Measurements from ENCODE around the gene ACTR3C.

ACTR3C gene

DNA sequence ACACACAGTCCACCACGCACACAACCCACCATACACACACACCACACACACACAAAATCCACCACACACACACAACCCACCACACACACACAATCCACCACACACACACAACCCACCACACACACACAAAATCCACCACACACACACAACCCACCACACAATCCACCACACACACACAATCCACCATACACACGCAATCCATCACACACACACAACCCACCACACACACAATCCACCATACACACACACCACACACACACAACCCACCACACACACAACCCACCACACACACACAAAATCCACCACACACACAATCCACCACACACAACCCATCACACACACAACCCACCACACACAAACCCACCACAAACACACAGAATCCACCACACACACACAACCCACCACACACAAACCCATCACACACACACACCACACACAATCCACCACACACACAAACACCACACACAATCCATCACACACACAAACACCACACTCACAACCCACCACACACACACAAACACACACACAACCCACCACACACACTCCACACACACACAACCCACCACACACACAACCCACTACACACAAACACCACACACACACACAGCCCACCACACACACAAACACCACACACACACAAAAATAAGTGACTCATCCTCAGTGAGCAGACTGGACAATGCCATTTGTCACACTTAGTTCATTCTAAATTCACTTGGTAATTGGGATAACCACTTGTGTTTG lies 36.4 kb upstream of the ACTR3C start:
- no peak for DNase-seq (ENCODE audit: low read depth in 2 of 2, low spot score in 1 of 2)

DNA sequence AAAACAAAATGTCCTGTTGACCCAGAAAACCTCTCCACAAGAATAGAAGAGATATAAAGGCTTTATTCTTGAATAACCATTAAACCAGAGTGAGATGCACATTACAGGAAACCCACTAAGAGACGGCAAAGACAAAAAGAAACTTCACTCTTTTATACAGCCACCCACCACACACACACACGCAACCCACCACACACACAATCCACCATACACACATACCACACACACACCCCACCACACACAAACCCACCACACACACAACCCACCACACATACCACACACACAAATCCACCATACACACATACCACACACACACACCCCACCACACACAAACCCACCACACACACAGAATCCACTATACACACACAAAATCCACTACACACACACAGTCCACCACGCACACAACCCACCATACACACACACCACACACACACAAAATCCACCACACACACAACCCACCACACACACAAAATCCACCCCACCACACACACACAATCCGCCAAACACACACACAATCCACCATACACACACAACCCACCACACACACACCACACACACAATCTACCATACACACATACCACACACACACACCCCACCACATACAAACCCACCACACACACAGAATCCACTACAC lies 35.8 kb upstream of the ACTR3C start:
- DNase-seq (ENCODE audit: low read depth in 2 of 2, low spot score in 1 of 2) = no peak

DNA sequence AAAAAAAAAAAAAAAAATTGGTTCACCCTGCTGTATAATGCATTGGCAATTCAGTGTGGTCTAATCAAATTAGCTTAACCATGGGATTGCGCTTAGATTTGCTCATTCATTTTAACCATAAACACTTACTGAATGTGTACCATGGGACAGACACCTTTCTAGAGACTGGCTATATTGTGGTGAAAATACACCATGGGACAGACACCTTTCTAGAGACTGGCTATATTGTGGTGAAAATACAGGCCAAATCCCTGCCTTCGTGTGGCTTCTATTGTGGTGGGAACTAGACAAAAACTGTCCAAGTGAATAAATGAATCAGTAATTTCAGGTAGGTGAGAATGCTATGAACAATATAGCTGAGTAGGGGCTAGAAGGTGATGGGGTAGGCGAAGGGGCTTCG lies 35.1 kb upstream of the ACTR3C start:
- no peak for DNase-seq (ENCODE audit: low read depth in 2 of 2, low spot score in 1 of 2)

DNA sequence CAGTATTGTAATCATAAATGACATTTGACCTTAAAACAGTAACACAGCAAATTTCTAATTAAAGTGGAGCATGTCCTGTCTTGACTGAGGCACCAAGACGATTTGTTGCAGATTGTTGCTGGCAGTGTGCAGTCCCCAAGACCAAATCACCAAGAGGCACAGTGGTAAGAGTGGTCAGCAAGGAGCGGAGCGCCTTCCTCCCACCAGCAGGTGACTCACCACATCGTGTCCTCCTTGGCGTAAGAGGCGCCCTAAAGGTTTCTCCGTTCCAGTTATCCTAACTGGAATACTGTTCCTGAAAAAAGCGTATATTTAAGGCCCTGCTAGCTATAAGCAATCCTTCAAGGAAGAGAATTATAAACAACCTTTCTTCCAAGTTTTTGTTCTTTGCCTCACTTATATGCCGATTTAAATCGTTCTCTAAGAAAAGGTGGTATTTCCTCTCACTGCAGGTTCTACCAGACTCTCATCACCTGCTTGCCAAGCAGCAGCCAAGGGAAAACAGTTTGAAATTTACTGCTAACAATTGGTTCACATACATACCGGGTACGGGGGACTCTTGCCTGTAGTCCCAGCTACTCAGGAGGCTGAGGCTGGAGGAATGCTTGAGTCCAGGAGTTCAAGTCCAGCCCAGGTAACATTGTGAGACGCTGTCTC lies 34.6 kb upstream of the ACTR3C start:
- no peak for DNase-seq (ENCODE audit: low read depth in 2 of 2, low spot score in 1 of 2)

DNA sequence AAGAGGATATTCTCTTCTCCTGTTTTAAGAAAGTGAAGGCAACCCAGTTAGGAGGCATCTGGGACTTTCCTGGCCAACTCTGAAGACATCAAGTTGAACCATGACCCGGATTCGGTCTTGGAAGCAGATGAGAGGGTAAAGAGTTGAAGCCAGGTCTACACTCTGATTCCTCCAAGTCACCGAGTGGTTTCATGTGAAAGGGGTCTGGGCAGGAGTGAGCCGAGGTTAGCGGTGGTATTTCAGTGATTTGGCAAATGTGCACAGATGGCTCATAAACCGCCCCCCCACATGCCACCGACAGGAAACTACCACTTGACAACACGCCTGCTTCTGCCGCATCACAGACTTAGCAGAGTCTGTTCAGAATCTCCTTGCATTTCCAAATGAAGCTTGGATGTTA lies 33.9 kb upstream of the ACTR3C start:
- DNase-seq (ENCODE audit: low read depth in 2 of 2, low spot score in 1 of 2) = peak in 1 of 2 donors; percentile 41

DNA sequence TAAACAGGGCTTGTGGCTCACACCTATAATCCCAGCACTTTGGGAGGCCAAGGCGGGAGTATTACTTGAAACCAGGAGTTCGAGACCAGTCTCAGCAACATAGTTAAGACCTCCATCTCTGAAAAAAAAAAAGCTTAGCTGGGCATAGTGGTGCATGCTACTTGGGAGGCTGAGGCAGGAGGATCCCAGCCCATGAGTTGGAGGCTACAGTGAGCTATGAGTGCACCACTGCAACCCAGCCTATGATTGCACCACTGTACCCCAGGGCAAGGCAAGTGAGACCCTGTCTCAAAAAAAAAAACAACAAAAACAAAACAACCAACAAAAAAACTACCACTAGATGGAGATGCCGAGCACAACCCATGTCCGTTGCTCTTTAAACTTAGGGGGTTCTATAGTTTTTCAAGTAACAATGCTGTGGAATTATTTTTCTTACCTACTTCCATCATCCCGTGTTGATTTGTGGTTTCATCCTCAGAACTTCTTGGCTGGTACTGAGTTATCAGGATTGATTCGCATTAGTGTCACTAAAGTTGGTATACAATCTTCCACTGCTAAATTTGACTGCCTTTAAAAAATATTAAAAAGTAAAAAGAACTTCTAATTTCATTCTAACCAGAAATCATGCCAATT lies 33.0 kb upstream of the ACTR3C start:
- DNase-seq (ENCODE audit: low read depth in 2 of 2, low spot score in 1 of 2) = no peak

DNA sequence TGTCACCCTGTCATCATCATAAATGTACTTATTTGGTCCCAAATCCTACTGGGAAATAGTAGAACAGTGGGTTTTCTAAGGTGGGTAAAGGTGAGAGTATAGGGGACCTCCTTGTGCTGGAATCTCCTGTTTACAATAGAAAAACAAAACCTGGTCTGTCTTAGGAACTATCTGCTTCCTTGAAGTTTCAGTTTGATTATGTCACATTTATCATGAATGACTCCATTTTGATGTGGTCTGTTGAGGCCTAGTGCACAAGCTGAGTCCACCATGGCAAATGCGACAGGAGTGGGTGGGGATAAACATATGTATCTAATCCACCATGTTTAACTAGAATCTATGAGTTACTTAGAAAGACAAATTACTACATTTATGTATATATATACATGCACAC lies 32.3 kb upstream of the ACTR3C start:
- no peak for DNase-seq (ENCODE audit: low read depth in 2 of 2, low spot score in 1 of 2)

DNA sequence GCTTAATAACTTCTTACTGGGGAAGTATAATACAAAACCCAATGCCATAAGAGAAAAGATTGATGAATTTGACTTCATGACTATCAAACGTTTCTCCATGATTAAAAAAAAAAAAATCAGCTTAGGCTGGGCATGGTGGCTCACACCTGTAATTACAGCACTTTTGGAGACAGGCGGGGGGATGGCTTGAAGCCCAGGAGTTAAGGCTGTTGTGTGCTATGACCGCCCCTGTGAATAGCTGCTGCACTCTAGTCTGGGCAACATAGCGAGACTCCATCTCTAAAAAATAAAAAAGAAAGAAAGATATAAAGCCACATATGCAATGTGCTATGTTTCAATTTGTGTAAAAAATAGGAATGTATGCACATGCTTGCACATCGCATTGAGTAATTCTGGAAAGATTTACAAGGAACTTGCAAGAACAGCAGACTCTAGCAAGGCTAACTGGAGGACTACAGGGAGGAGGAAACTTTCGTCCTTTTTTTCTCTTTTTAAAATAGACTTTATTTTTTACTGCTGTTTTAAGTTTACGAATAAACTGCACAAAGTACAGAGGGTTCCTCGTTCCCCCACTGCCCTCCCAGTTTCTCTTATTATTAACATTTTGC lies 28.3 kb upstream of the ACTR3C start:
- DNase-seq (ENCODE audit: low read depth in 2 of 2, low spot score in 1 of 2) = no peak

DNA sequence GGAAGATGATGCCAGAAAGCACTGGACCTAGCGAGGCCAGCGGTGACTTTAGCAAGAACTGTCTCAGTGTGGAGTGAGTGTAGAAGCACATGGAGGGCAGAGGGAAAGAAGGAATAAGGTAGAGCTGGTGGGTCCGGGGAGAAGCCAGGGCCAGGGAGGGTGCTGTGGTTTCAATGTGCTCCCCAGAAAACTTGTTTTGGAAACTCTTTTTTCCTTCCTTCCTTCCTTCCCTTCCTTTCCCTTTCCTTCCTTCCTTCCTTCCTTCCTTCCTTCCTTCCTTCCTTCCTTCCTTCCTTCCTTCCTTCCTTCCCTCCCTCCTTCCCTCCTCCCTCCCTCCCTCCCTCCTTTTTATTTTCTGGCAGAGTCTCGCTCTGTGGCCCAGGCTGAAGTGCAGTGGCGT lies 23.6 kb upstream of the ACTR3C start:
- DNase-seq (ENCODE audit: low read depth in 2 of 2, low spot score in 1 of 2) = no peak

DNA sequence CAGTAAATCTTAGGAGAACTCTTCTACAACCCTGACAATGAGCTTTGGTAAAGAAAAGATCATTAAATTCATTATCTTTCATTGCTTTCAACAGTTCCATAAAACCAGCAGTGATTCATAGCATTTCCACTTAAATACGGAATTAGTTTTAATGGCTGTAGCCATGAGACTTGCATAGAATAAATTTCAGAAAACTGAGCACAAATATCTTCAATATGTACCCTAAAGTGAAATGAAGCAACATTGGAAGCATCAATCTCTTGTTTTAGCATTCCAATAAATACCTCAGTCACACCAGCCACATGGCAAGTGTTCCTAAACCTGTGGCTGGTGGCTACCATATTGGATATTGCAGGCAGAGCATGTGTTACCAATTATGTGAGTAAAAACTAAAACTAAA lies 21.7 kb upstream of the ACTR3C start:
- DNase-seq (ENCODE audit: low read depth in 2 of 2, low spot score in 1 of 2) = no peak

DNA sequence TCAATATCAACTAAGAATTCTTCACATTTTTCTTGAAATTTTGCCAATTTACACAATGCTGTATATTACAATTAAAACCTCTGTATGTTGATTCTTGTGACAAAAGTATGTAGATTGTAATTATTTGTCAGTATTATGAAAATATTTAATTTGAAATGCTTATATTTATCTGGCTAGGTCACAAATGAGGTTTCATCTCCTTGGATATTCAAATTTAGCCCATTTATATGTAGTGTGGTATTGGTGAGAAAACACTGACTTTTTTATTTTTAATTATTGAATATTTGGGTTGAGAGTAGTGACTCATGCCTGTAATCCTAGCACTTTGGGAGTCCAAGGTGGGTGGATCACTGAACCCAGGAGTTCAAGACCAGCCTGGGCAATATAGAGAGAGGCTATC lies 21.0 kb upstream of the ACTR3C start:
- no peak for DNase-seq (ENCODE audit: low read depth in 2 of 2, low spot score in 1 of 2)

DNA sequence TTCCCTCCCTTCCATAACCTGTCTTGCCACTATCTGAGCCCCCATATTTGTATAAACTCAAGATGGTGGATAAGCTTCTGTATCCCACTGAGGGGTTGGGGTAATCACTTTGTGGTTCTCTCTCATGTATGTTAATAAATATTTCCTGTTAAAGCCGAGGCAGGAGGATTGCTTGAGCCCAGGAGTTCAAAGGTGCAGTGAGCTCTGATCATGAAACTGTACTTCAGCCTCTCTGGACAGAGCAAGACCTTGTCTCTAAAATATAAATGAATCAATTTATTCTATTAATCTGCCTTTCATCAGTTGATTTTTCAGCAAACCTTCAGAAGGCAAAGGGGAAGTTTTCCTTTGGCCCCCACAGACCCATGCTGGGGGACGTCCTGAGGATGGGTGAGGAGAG lies 19.9 kb upstream of the ACTR3C start:
- DNase-seq (ENCODE audit: low read depth in 2 of 2, low spot score in 1 of 2) = no peak

DNA sequence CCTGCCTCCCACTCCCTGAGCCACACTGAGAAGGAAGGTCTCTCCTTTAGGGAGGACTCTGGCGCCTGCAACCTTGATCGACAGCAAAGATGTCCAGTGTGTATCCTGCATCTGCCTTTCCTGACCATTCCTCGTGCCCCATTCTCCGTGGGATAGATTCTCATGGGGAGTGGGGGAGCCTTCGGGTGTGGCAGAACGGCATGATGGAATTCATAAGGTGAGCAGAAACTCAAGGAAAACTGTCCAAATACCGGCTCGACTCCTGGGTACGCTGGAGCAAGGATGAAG lies 18.7 kb upstream of the ACTR3C start:
- no peak for DNase-seq (ENCODE audit: low read depth in 2 of 2, low spot score in 1 of 2)

DNA sequence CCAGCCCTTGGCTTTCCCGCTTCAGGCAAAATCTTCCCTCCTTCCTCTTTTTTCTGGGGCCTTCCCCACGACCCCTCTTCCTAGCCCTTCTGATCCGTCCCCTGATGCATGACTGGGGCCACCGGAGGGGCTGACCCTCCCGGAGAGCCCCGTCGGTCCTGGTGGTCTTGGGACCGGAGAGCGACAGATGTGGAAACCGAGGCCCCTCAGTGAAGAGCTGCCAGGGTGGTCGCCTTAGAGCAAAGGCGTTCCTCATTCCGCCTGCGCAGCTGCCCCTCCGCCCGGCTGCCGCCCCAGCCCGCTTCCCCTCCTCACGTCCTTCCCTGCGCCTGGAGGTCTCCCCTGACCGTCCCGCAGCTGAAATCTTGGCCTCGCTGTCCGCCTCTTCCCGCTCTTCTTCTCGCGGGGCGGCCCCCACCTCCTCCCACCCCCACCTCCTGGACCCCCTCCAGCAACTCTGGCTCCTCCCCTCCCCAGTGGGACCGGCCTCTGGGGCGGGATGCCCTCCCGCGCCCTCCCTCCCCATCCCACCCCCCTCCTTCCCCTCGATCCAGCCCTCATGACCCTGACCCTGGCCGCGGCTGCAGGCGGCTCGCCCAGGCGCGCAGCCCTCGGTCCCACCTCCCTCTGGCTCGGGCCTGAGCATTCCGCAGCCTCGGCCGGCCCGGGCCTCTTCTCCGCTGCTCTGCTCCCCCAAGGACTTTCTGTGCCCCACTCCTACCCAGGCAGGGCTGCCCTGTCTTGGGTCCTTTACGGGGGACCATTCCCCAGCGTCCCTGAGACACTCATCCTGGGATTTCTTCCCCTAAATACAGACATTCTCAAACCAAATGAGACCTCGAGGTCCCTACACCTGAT lies 18.1 kb upstream of the ACTR3C start, which contains the start of gene RARRES2:
RARRES2 (minus strand) TSS at position 367 of the 858 bp plus-strand sequence. CDS start 1,020 bp downstream, outside the sequence.
- no peak for DNase-seq (ENCODE audit: low read depth in 2 of 2, low spot score in 1 of 2)

DNA sequence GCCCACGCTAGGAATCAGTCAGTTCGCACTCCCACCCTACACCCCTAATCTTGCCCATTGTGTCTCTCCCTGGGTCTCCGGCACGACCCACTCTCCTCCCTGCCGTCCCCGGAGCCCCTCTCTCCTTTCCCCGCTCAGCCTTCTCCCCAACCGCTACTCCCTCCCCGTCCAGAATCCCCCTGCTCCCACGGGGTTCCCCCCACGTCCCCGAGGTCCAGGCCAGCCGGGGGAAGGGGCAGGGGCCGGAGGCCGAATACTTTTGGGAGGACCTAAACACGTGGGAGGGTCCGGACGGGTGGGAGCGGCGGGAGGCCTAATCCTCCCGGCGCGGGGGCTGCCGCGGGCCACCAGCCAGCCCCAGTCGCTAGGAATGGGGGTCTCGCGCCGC lies 17.5 kb upstream of the ACTR3C start:
- no peak for DNase-seq (ENCODE audit: low read depth in 2 of 2, low spot score in 1 of 2)

DNA sequence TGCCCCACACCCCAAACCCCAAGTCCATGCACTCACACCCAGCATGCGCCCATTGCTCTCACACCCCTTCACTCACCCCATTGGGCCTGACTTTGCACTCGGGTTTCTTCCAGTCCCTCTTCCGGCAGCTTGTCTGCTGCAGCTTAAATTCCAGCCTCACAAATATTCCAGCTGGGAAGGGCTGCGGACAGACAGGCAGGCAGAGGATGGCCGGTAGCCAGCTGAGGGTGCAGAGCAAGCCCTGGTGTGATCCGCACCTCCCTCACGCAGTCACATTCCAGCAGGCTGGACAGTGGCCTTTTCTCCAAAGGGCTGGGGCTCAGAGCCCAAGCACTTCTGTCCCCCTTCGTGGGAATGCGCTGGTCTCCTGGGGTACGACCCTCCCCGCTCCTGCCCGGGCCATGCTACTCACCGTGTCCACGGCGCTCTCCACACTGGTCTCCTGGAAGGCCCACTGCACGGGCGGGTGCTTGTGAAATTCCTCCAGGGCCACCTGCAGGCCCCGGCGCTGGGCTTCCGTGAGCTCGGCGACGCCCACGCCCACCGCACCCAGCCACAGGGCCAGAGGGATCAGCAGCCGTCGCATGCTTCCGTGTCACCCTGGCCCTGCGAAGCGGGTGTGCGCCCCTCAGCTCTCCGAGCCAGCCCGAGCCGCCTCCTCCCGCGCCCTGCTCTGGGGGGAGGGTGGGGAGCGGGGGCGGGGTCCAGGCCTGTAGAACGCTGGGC lies 16.8 kb upstream of the ACTR3C start:
- no peak for DNase-seq (ENCODE audit: low read depth in 2 of 2, low spot score in 1 of 2)

DNA sequence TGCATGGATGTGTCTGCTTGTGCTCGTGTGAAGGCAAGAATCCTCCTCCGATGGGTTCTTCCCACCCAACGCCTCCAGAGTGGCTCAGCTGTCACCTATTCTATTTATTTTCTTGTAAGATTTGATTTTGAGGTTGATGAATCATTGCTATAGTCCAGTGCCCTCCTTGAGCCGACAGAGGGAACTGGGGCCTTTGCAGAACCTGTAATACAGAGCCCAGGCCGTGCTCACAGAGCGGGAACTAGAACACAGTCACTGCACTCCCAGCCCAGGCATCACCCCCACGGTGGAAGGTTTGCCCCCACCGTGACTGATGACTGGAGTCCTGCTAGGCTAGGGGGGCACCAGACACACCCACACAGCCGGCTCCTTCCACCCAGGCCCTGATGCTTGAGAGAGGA lies 16.1 kb upstream of the ACTR3C start:
- no peak for DNase-seq (ENCODE audit: low read depth in 2 of 2, low spot score in 1 of 2)

DNA sequence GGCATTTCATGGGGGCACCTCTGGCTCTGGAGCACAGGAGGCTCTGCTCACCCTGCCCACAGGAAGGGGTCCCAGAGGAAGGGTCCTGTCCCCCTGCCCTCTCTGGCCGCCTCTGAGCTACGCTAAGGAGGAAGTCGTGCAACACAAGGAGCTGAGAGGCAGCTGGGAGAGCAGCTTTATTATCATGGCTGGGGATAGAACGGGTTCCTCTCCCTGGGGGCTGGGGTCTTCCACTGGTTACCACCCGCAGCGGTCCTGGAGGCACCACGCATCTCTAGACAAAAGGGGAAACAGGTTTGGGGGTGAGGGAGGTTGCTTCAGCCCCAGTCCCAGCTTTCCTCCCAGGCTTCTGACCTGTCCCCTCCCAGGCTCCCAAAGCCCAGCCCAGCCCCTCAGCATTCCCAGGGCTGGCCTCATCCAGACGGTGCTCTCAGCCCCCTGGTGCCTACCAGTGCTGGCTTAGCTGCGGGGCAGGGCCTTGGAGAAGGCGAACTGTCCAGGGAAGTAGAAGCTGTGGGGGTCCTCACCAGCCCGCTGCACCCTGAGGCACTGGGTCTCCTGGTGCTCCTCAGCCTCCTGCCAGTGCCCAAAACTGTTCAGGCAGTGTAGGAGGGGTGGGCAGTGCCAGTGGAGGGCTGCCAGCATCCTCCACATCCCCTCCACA lies 15.0 kb upstream of the ACTR3C start:
- no peak for DNase-seq (ENCODE audit: low read depth in 2 of 2, low spot score in 1 of 2)

DNA sequence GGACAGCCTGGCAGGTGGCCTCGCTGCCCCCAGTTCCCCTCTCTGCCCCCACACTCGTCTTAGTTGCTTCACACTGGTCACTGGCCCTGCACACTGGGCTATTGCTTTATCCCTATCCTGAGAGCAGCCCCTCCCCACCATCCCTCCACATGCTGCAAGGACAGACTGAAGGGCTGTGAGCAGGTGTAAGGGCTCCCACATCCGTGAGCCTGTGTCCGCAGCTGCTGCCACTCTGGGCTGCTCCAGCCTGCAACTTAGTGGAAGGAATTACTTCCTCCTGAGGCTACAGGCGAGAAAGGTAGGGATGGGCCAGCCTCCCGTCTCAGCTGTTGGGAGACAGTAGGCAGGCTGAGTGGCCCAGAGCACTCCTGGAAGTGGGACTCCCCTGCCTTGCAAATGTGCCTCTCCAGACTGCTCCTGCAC lies 14.3 kb upstream of the ACTR3C start:
- no peak for DNase-seq (ENCODE audit: low read depth in 2 of 2, low spot score in 1 of 2)

DNA sequence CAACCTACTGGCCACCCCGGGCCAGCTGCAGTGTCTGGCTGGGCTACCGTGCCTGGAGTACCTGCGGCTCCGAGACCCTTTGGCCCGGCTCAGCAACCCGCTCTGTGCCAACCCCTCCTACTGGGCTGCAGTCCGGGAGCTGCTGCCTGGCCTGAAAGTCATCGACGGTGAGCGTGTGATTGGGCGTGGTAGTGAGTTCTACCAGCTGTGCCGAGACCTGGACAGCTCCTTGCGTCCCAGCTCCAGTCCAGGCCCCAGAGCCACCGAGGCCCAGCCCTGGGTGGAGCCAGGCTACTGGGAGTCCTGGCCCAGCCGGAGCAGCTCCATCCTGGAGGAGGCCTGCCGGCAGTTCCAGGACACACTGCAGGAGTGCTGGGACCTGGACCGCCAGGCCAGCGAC lies 13.8 kb upstream of the ACTR3C start:
- DNase-seq (ENCODE audit: low read depth in 2 of 2, low spot score in 1 of 2) = no peak

All from stimulated activated CD8-positive, alpha-beta memory T cell treated with anti-CD3 and anti-CD28 coated beads, Interleukin-4, amount 100 ng/mL, for 1 hour (primary cell).